ENCODE data around the gene SH3RF3. TPM values are rescaled to one million over a fixed set of nuclear protein-coding genes. Genes with fewer than 3 reads are reported as not detected.

SH3RF3 gene
- total and polyA plus RNA-seq, 2 of the 13 experiments (the other 11 are each of a cell fraction or from before 2014, with no cell fraction given) = 0.04 TPM; not detected in 1

DNA sequence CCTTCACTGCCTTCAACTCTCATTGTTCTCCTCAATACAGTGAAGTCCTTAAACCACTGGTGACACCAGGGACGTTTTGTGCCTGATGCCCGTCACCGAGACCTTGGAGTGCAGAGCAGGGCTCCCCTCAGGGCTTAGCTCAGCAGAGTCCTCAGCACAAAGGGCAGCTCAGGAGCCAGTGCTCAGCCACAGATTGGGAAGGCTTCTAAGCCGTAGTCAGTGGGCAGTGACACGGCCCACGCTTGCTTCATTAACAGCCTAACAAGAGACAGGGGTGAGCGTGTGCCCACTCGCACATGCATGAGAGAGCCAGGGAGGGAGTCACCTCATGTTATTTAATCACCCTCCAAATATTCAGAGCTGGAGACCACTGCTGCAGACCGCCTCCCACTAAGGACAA is 137.5 kb downstream of the SH3RF3 start:
- ChIA-PET POLR2A (no interaction called here), CTCF (ENCODE audit: low intra/inter-chr PET ratio, low total read pairs) (no interaction called here)
- in situ Hi-C loops (cut with HindIII; ENCODE audit: extremely low pct_ligation_motif_present, low pct_unique_long_range_greater_than_20kb) (no loop called here), intact Hi-C loops (cut with micrococcal nuclease; ENCODE audit: unreplicated experiment) (no loop called here)
- Histone ChIP-seq H3K27ac (ENCODE audit: extremely low read length, insufficient read depth, low read length) (no peak overlapping the region), H3K4me1 (ENCODE audit: insufficient read depth, low read length) (peaks cover 28% of the 10 kb centered on the region), H3K4me2 (ENCODE audit: low read depth, low read length) (no peak overlapping the region), H3K4me3 (replicated peaks in 1 of 3; ENCODE audit: insufficient read depth in 1 of 3, low read depth in 2 of 3, low read length in 3 of 3) (no peak overlapping the region), H3K36me3 (replicated peaks in 1 of 2; ENCODE audit: control insufficient read depth in 1 of 2, insufficient read depth in 2 of 2, low read length in 2 of 2) (no peaks in the 10 kb centered on the region), H3K9me3 (ENCODE audit: low read length) (no peaks in the 10 kb centered on the region), H3K27me3 (ENCODE audit: control insufficient read depth in 1 of 2, insufficient read depth in 2 of 2, low read length in 2 of 2) (peaks cover 0 to 3% of the 10 kb centered on the region in 2 experiments; a peak in 2 of 5 replicates), H4K20me1 (ENCODE audit: insufficient read depth, low read length) (no peaks in the 10 kb centered on the region), H3K9ac (ENCODE audit: insufficient read depth, low read depth, low read length) (no peak overlapping the region), H3K79me2 (ENCODE audit: insufficient read depth, low read length) (no peaks in the 10 kb centered on the region), H2AFZ (ENCODE audit: low read length) (no peak overlapping the region)
- TF ChIP-seq, protein P1, sequence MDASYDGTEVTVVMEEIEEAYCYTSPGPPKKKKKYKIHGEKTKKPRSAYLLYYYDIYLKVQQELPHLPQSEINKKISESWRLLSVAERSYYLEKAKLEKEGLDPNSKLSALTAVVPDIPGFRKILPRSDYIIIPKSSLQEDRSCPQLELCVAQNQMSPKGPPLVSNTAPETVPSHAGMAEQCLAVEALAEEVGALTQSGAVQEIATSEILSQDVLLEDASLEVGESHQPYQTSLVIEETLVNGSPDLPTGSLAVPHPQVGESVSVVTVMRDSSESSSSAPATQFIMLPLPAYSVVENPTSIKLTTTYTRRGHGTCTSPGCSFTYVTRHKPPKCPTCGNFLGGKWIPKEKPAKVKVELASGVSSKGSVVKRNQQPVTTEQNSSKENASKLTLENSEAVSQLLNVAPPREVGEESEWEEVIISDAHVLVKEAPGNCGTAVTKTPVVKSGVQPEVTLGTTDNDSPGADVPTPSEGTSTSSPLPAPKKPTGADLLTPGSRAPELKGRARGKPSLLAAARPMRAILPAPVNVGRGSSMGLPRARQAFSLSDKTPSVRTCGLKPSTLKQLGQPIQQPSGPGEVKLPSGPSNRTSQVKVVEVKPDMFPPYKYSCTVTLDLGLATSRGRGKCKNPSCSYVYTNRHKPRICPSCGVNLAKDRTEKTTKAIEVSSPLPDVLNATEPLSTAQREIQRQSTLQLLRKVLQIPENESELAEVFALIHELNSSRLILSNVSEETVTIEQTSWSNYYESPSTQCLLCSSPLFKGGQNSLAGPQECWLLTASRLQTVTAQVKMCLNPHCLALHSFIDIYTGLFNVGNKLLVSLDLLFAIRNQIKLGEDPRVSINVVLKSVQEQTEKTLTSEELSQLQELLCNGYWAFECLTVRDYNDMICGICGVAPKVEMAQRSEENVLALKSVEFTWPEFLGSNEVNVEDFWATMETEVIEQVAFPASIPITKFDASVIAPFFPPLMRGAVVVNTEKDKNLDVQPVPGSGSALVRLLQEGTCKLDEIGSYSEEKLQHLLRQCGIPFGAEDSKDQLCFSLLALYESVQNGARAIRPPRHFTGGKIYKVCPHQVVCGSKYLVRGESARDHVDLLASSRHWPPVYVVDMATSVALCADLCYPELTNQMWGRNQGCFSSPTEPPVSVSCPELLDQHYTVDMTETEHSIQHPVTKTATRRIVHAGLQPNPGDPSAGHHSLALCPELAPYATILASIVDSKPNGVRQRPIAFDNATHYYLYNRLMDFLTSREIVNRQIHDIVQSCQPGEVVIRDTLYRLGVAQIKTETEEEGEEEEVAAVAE (CRISPR knock-in tag; IDR thresholded peaks at IDR 0.05; ENCODE audit: borderline replicate concordance) = no peak
- no peak for TF ChIP-seq ZNF335 (CRISPR knock-in tag; IDR thresholded peaks at IDR 0.05)
- 0 out of 2 replicates have a peak, but pooled peaks have one; percentile 44 for TF ChIP-seq ZNF605 (CRISPR knock-in tag; IDR thresholded peaks at IDR 0.05)
- WGBS (ENCODE audit: low lambda C conversion rate) = 53% methylated on average over 9 of the region's 9 CpGs
- no peak for FAIRE-seq
- no TSS peak for BruUV-seq (replicated peaks)
- no peak for DNase-seq (ENCODE audit: low spot score)
- ATAC-seq = peak; percentile 24; the same call in 1 of the 3 replicates
